Measurements from ENCODE around the gene ANKRD12.

DNA sequence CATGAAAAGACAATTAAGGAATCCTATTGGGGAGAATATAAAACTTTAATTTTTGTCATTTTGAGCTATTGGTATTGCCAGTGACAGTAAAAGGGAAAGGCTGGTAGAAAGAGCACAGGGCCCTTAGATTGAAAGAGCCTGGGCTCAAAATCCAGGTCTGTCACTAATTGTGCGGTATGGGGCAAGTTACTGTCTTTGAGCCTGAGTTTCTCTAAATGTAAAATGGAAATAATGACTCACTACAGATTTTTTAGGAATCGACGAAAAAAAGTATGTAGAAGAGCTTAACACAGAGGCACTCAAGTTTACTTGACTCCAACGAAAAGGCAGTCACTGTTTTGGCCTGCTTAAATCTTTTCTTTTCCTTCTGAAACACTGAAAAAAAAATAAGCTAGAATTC, 27.1 kb upstream of the ANKRD12 start:
- TF ChIP-seq, protein P1, sequence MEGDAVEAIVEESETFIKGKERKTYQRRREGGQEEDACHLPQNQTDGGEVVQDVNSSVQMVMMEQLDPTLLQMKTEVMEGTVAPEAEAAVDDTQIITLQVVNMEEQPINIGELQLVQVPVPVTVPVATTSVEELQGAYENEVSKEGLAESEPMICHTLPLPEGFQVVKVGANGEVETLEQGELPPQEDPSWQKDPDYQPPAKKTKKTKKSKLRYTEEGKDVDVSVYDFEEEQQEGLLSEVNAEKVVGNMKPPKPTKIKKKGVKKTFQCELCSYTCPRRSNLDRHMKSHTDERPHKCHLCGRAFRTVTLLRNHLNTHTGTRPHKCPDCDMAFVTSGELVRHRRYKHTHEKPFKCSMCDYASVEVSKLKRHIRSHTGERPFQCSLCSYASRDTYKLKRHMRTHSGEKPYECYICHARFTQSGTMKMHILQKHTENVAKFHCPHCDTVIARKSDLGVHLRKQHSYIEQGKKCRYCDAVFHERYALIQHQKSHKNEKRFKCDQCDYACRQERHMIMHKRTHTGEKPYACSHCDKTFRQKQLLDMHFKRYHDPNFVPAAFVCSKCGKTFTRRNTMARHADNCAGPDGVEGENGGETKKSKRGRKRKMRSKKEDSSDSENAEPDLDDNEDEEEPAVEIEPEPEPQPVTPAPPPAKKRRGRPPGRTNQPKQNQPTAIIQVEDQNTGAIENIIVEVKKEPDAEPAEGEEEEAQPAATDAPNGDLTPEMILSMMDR (IDR thresholded peaks at IDR 0.05): no peak
- TF ChIP-seq EP300 (IDR thresholded peaks at IDR 0.05) (no peak), POLR2A (IDR thresholded peaks at IDR 0.05) (no peak)
